Measurements from ENCODE around the gene MSI1.

- TF ChIP-seq CTCF (conservative IDR thresholded peaks at IDR 0.05; ENCODE audit: low read depth, low read length), result no peak
- TF ChIP-seq EZH2 (IDR thresholded peaks at IDR 0.05; ENCODE audit: borderline replicate concordance, low read depth, low read length, poor library complexity, severe bottlenecking), result no peak
Observed at GRCh38 chr12:120321382-120322202, 47.4 kb downstream of the MSI1 start.
